HG03039 (cell line): Measurements from ENCODE around the gene DDRGK1.

Experiments
- ATAC-seq: cut with Tn5 transposase; IDR thresholded peaks from one replicate; pipeline ENCODE4 v1.9.1; 2021; ENCODE audit warnings: mild to moderate bottlenecking, moderate library complexity; ENCODE audit not compliant: unreplicated experiment

The DDRGK1 gene

DNA sequence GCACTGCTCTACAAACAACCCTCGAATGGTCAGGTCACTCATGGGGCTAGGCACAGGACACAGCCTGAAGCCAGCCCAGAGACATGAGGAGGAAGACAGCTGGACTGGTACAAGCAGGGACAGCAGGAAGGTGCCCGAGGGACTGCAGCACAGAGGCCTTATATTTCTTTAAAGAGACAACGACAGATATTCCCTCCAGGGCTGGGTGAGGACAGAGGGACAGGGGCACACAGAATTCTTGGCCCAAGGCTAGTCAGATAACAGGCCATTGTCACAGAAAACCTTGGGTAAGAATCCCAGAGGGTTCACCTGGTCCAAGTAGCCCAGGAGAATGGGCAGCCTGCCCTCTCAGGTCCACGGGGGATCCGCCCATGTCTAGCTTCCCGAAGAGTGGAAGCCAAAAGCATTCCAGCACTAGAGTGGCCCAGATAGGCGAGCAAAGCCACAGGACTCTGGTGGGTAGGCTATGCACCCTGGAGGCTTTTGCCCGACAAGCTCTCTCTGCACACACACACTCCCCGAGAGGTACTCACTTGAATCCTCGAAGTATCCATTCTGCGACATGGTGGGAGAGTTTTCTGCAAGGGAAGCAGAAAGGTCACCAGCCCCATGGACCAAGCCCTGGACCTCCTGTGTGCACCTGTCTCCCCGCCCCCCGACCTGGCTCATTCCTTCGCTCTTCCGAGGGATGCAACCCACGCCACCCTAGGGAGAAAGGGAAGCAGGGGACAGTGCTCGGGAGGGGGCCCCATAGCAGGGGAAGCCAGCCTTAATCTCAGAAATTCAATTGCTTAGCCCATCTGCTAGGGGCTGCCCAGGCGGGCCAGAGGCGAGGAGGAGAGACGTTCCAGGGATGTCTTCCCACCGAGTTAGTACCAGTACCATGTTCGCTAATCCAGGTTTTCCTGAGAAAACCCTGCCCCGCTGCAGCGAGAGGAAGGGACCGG, 32.8 kb upstream of the DDRGK1 start:
- no peak for ATAC-seq

- no peak for ATAC-seq
Measured at GRCh38 chr20:3235666-3236324, 31.3 kb upstream of the DDRGK1 start.

- no peak for ATAC-seq
Measured at GRCh38 chr20:3233991-3234498, 29.6 kb upstream of the DDRGK1 start.

- ATAC-seq = no peak
Measured at GRCh38 chr20:3233131-3233990, 28.9 kb upstream of the DDRGK1 start.

- no peak for ATAC-seq
Measured at GRCh38 chr20:3231889-3232588, 27.6 kb upstream of the DDRGK1 start.

DNA sequence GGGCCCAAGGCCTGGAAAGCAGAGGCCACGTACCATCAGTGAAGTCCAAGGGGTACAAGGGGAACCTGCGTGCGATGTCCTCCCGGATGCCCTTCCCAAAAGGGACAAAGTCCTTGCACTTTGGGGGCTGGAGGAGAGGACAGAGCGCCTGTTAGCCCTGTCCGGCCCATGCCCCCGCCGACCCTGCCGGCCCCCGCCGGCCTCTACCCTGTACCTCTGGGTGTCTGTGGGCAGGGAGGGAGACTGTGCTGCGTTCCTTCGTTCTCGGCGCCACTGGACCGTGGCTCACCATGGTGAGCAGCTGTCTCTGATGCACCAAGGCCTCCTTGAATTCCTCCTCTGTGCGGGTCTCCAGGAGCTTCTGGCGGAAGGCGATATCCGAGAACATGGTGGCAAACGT, 26.6 kb upstream of the DDRGK1 start:
- no peak for ATAC-seq

DNA sequence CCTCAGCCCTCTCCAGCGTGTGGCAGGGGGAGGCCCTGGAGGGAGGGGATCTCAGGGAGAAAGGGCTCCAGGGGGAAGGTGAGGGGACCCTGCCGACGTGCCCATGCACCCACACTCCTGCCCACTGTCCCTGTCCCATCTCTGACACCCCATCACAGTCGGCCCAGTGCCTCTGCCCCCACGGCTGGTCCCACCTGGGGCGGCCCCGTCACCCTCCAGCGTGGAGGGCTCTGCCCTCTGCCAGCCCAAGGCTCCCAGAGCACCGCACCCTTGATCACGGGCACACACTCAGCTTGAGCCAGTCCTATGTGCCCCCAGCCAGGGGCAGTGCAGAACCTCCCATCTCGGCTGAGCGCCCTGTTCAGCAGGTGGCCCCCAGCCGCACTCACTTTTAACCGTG, 25.3 kb upstream of the DDRGK1 start:
- no peak for ATAC-seq

DNA sequence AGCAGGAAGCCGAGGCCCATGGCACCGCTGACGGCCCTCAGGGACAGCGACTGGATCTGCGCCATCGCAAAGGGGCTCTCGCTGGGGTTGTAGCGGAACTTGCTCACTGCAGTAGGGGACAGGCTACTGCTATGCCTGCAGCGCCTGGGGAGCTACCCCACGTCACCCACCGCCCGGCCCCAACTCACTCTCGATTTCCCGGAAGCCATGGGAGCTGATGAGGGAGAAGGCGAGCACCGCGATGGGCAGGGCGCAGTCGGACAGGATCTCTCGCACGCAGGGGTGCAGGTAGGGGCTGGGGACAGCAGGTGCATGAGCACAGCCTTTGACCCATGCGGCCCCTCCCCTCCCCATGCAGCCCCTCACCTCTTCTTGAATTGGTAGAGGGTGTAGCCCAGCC, 24.7 kb upstream of the DDRGK1 start:
- no peak for ATAC-seq

DNA sequence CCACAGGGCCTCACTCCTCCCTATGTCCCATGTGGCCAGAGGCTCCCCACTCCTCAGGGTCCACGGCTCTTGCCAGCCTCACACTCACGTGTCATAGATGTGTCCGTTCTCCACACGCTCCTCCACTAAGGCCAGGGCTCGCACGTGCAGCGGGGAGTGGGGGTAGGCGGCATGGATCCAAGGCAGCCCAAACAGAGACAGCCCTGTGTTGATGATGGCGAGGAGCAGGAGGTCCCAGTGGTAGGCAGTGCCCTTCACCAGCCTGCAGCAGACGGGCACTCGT, 24.2 kb upstream of the DDRGK1 start:
- no peak for ATAC-seq

DNA sequence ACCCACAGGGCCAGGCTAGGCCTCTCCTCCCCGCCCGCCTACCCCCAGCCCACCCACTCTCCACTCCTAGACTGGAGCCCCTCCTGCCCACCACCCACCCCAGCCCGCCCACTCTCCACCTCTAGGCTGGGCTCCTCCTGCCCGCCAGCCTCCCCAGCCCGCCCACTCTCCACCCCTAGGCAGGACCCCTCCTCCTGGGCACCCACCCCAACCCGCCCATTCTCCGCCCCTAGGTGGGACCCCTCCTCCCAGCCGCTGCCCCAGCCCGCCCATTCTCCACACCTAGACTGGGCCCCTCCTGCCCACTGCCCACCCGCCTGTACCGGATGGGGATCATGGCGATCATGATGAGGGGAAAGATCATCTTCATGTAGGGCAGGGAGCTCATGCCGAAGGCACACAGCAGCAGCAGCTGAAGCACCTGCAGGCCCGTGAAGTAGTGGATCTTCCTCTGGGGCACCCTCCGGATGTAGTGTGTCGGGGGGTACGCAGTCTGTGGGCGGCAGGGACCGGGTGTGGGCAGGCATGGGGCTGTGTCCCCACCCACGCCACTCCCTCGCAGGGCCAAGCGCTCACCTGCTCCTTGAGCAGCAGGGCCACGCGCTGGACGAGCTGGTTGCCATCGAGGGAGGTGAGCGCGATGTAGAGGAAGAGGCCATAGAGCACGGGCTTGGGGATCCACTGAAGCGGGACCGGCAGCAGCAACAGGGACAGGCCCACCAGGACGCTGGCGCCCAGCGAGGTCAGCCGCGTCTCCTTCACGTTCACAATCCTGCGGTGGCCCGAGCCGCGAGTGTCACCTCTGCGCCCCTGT, 23.7 kb upstream of the DDRGK1 start:
- ATAC-seq = no peak

DNA sequence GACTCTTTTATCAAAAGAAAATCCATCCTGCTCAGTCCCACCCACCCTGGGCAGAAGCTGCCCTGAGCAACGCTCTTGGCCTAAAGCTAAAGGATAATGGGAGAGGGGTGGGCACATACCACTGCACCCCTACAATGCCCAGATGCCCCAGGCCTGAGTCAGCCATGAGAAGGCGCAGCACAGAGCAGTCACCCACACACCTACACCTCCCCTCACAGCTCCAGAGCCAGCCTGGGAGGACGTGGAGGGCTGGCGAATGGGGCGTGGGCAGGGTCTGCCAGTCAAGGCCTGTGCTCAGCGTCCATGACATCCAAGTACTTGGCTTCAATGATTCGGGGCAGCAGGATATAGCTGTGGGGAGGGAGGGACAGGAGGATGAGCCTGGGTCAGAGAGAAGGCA, 23.0 kb upstream of the DDRGK1 start:
- no peak for ATAC-seq

DNA sequence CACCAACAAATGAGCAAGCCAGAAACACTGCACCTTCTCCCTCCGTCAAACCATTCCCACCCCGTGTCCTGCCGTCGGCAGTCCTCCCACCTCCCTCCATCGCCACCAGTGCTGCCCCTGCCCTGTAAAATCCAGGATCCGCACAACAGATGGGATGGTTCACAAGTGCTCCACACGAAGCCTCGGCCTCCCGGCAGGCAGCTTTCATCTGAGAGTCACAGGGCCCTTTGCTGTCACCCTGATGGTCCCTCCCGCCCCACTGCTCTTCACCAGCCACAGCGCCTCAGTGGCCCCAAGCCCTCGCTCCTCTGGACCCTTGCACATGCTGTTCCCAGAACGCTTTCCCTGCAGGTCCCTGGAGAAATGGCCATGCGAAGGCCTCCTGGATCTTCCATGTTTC, 22.4 kb upstream of the DDRGK1 start:
- ATAC-seq = no peak

DNA sequence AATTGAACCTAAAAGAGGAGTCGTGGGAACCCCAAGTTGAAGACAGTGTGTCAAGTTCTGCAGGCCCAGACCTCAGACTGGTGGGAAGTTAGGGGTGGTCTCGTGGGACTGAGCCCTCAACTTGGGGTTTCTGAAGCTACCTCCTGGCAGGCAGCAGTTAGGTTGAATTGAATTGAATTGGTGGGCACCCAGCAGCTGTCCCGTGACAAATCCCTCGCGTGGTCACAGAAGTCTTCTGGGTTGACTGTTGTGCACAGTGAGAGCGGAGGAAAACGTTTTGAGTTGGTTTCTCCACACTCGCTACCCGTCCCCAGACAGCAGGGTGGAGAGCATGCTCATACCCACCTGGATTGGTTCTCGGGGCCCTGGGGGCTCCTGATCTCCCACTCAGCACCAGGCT, 21.6 kb upstream of the DDRGK1 start:
- ATAC-seq = no peak

- ATAC-seq = no peak
Measured at GRCh38 chr20:3224681-3225421, 20.4 kb upstream of the DDRGK1 start.

DNA sequence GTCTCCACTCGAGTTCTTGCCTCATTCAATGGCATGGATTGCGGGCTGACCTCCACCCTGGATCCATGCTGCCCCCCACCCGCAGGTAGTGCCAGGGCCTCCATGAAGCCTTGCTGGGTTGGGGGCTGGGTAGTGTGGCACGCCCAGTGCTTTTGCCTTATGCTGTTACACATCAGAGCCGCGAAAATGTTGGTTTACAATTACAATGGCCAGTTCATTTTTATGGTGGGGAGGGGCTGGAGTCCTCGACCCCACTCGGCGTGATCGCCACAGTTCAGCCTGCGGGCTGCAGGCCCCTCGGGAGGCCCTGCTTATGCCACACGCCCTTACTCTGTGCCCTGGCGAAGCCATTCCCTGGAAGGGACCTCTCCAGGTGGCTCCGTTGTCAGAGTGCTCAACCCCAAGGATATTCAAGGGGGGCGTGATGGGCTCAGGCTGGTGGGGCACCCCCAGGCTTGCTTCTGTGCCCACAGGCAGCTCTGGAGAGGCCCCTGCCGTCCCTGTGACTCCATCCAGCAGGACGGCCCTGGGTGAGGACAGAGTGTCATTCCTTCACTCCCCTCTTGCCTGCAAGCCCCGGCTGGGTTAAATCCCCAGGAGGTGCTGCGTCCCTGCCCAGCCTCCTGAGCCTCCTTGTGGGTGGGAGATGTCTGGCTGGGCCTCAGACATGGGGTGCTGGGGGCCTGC, 19.7 kb upstream of the DDRGK1 start:
- ATAC-seq = no peak

GRCh38 chr20:3223651-3223993, 19.1 kb upstream of the DDRGK1 start:
- ATAC-seq = no peak

DNA sequence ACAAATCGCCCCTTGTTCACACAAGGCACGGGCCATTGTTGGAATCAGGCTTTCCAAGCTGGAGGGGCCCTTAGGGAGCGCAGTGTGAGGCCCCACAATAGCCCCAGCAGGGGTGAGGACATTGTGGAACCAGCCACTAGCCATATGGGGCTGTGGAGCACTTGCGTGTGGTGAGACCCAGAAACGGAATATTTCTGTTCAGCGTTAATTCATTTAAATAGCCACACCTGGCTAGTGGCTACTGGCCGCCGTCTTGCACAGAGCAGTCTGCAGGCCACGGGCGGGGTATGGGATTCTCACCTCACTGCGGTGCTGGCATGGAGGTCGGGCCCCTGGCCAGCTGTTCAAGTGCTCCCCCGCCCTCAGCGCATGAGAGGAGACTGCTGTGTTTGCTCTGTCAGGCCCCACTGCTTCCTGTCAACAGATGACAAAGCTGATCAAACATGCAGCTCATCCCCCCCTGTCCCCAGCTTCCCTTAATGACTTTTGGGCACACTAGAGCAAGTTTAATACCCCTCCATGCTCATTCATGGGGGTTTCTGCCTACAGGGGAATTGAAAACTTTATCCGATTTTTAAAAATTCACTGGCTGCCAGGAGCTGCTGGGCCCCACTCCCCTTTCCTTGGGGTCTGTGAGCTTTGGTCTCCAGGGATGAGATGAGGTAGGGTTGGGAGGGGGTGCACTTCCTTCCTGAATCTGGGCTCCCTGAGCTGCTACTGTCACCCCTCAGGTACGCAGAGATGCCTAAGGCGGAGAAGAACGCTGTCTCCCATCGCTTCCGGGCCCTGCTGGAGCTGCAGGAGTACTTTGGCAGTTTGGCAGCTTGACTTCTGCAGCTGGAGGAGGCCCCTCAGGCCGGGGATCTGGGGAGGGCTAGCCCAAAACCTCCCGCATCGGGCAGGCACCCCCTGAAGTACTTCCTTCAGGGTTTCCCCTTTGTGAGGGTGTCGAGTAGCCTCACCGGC, 18.4 kb upstream of the DDRGK1 start:
- no peak for ATAC-seq
